Right atrium auricular region (tissue), 2 donors: ENCODE results near the gene INSIG1. TPM values are rescaled to one million over a fixed set of nuclear protein-coding genes. Genes with fewer than 3 reads are reported as not detected.

Source experiments
- DNase-seq: peaks from one replicate; pipeline ENCODE4 v3.0.0-alpha.2; 2019; ENCODE audit warnings: low spot score
- H3K27ac ChIP-seq, 2 donors: fragments of 200-600 bp; sonication (generic); 1 replicate in 1 of 2; 2 replicates in 1 of 2; pipeline ENCODE4 v1.5.1; 2016 to 2019
- H3K27me3 ChIP-seq, 2 donors: fragments of 200-600 bp; sonication (generic); one replicate each; pipeline versions ENCODE4 v1.5.1 to v1.6.0; 2017 to 2019
- H3K36me3 ChIP-seq: fragments of 200-600 bp; sonication (generic); one replicate; pipeline ENCODE4 v1.5.1; 2016
- H3K4me1 ChIP-seq, 2 donors: fragments of 200-600 bp; sonication (generic); one replicate each; pipeline versions ENCODE4 v1.5.1 to v1.6.0; 2017 to 2019
- H3K4me3 ChIP-seq, 2 donors: fragments of 200-600 bp; sonication (generic); 1 replicate in 1 of 2; 2 replicates in 1 of 2; pipeline ENCODE4 v1.5.1; 2017 to 2019; ENCODE audit warnings: mild to moderate bottlenecking in 1 of 2, moderate library complexity in 1 of 2
- H3K9me3 ChIP-seq, 2 donors: fragments of 200-600 bp; sonication (generic); one replicate each; pipeline ENCODE4 v1.5.1; 2019
- CTCF ChIP-seq, 2 donors: fragments of 200-600 bp; sonication (generic); IDR thresholded peaks; one replicate each; pipeline ENCODE4 v1.5.1; 2019; ENCODE audit warnings: antibody characterized with exemption in 2 of 2
- total RNA-seq, 2 donors: library from RNA; depleted of rRNA; stranded (reverse); fragments of >200 nt; gene quantifications; one replicate each; pipeline ENCODE4 v1.1.0, GENCODE V29; 2016

INSIG1 gene
- total RNA-seq, 2 donors from 2014 or later: 15.8 to 25.7 TPM

- Histone ChIP-seq H3K27ac (no peak overlapping the region), H3K36me3 (no peaks in the 10 kb centered on the region), H3K9me3 (no peaks in the 10 kb centered on the region), H3K27me3 (no peaks in the 10 kb centered on the region), H3K4me1 (peaks cover 0 to 8% of the 10 kb centered on the region in 2 donors), H3K4me3 (no peak overlapping the region)
- TF ChIP-seq CTCF (IDR thresholded peaks at IDR 0.05): no peak
- DNase-seq: no peak
These were observed 4.9 kb upstream of the INSIG1 start for GRCh38 chr7:155292680-155293226.

GRCh38 chr7:155293721-155294510 lies 3.8 kb upstream of the INSIG1 start:
- TF ChIP-seq CTCF (IDR thresholded peaks at IDR 0.05): no peak

GRCh38 chr7:155294511-155294778 lies 3.2 kb upstream of the INSIG1 start:
- H3K27ac ChIP-seq: no peak overlapping the region
- peak; percentile 42 for DNase-seq
- H3K4me3 ChIP-seq: no peak overlapping the region
- H3K9me3 ChIP-seq: no peaks in the 10 kb centered on the region
- no peaks in the 10 kb centered on the region for H3K36me3 ChIP-seq
- no peaks in the 10 kb centered on the region for H3K27me3 ChIP-seq
- peaks cover 0 to 12% of the 10 kb centered on the region in 2 donors for H3K4me1 ChIP-seq
- no peak for TF ChIP-seq CTCF (IDR thresholded peaks at IDR 0.05)

More at GRCh38 chr7:155293721-155294510, 3.8 kb upstream of the INSIG1 start:
- no peaks in the 10 kb centered on the region for H3K9me3 ChIP-seq
- no peaks in the 10 kb centered on the region for H3K36me3 ChIP-seq
- DNase-seq: no peak
- no peak overlapping the region for H3K27ac ChIP-seq
- no peaks in the 10 kb centered on the region for H3K27me3 ChIP-seq
- no peak overlapping the region for H3K4me3 ChIP-seq
- H3K4me1 ChIP-seq: peaks cover 0 to 8% of the 10 kb centered on the region in 2 donors

- no peak overlapping the region for H3K4me3 ChIP-seq
- no peaks in the 10 kb centered on the region for H3K36me3 ChIP-seq
- no peak overlapping the region for H3K27ac ChIP-seq
- no peaks in the 10 kb centered on the region for H3K27me3 ChIP-seq
- peak; percentile 50 for DNase-seq
- no peaks in the 10 kb centered on the region for H3K9me3 ChIP-seq
- TF ChIP-seq CTCF (IDR thresholded peaks at IDR 0.05): no peak
- H3K4me1 ChIP-seq: peaks cover 0 to 19% of the 10 kb centered on the region in 2 donors
These were observed 2.2 kb upstream of the INSIG1 start for GRCh38 chr7:155295511-155295910.

GRCh38 chr7:155296006-155296787 lies 1.5 kb upstream of the INSIG1 start:
- Histone ChIP-seq H3K9me3 (no peaks in the 10 kb centered on the region), H3K4me3 (peak overlapping the region in 1 of 2 donors; percentile 84), H3K36me3 (no peaks in the 10 kb centered on the region), H3K27ac (peak overlapping the region; percentile 88 to 90), H3K27me3 (no peaks in the 10 kb centered on the region), H3K4me1 (peaks cover 0 to 19% of the 10 kb centered on the region in 2 donors)
- peak; percentile 56 for DNase-seq
- TF ChIP-seq CTCF (IDR thresholded peaks at IDR 0.05): no peak
